Omental fat pad (tissue), 4 donors: ENCODE measurements around the gene SND1. TPM values are rescaled to one million over a fixed set of nuclear protein-coding genes. Genes with fewer than 3 reads are reported as not detected.

Experiments
- ATAC-seq: fragments of 150-250 bp; one replicate; pipeline ENCODE4 v1.9.1; 2016; ENCODE audit warnings: mild to moderate bottlenecking, moderate library complexity; ENCODE audit not compliant: low FRiP score
- DNase-seq: peaks from one replicate; pipeline ENCODE4 v3.0.0-alpha.2; 2019; ENCODE audit warnings: low spot score
- CTCF ChIP-seq, 3 donors: fragments of 450-650 bp; IDR thresholded peaks; one replicate each; pipeline ENCODE4 v1.5.1; 2016 to 2017; ENCODE audit warnings: antibody characterized with exemption in 3 of 3, mild to moderate bottlenecking in 3 of 3, moderate library complexity in 2 of 3
- total RNA-seq, 4 donors: library from RNA; depleted of rRNA; stranded (reverse); fragments of >200 nt; gene quantifications; one replicate each; pipeline ENCODE4 v1.1.0, GENCODE V29; 2016

Gene SND1
- total RNA-seq, 4 donors from 2014 or later = 90.8 to 140 (median 125) TPM

GRCh38 chr7:127877951-127878350, 226.0 kb downstream of the SND1 start:
- ATAC-seq (no peak), DNase-seq (no peak)
- TF ChIP-seq CTCF (IDR thresholded peaks at IDR 0.05) = no peak

- DNase-seq = no peak
- no peak for ATAC-seq
- TF ChIP-seq CTCF (IDR thresholded peaks at IDR 0.05) = no peak
Observed at GRCh38 chr7:127878791-127879190, 226.8 kb downstream of the SND1 start.

GRCh38 chr7:127879436-127879835, 227.4 kb downstream of the SND1 start:
- DNase-seq = no peak
- no peak for ATAC-seq
- no peak for TF ChIP-seq CTCF (IDR thresholded peaks at IDR 0.05)

- no peak for TF ChIP-seq CTCF (IDR thresholded peaks at IDR 0.05)
- ATAC-seq (no peak), DNase-seq (no peak)
Observed at GRCh38 chr7:127879942-127880341, 227.9 kb downstream of the SND1 start.

GRCh38 chr7:127880454-127880853, 228.5 kb downstream of the SND1 start:
- no peak for DNase-seq
- no peak for TF ChIP-seq CTCF (IDR thresholded peaks at IDR 0.05)

GRCh38 chr7:127881564-127881963, 229.6 kb downstream of the SND1 start:
- no peak for DNase-seq
- TF ChIP-seq CTCF (IDR thresholded peaks at IDR 0.05) = no peak
- ATAC-seq = no peak

More at GRCh38 chr7:127880454-127880853, 228.5 kb downstream of the SND1 start:
- ATAC-seq = no peak

- ATAC-seq = no peak
- TF ChIP-seq CTCF (IDR thresholded peaks at IDR 0.05) = no peak
- DNase-seq = no peak
Observed at GRCh38 chr7:127882313-127882920, 230.4 kb downstream of the SND1 start.
